ENCODE data around the gene PRM1.

GRCh38 chr16:11239644-11240632, 41.2 kb downstream of the PRM1 start:
- TF ChIP-seq EZH2phosphoT487 (IDR thresholded peaks at IDR 0.05; ENCODE audit: insufficient read depth, low read depth): no peak
- no peak for TF ChIP-seq EZH2 (IDR thresholded peaks at IDR 0.05; ENCODE audit: insufficient read depth, poor library complexity, severe bottlenecking)
